Activated CD4-positive, CD25-positive, alpha-beta regulatory T cell treated with anti-CD3 and anti-CD28 coated beads, Interleukin-2, amount 50 U/mL, for 24 hours (primary cell): ENCODE results near the gene GSTM1.

Source experiments
- ATAC-seq, 2 donors: fragments of 150-1000 bp; cut with Tn5 transposase; one replicate each; pipeline ENCODE4 v1.10.0; 2021; ENCODE audit warnings: mild to moderate bottlenecking in 1 of 2, moderate library complexity in 1 of 2

GSTM1 gene

GRCh38 chr1:109732390-109732881, 44.8 kb downstream of the GSTM1 start:
- no peak for ATAC-seq

- ATAC-seq: no peak
Observed at GRCh38 chr1:109733236-109733870, 45.7 kb downstream of the GSTM1 start.

DNA sequence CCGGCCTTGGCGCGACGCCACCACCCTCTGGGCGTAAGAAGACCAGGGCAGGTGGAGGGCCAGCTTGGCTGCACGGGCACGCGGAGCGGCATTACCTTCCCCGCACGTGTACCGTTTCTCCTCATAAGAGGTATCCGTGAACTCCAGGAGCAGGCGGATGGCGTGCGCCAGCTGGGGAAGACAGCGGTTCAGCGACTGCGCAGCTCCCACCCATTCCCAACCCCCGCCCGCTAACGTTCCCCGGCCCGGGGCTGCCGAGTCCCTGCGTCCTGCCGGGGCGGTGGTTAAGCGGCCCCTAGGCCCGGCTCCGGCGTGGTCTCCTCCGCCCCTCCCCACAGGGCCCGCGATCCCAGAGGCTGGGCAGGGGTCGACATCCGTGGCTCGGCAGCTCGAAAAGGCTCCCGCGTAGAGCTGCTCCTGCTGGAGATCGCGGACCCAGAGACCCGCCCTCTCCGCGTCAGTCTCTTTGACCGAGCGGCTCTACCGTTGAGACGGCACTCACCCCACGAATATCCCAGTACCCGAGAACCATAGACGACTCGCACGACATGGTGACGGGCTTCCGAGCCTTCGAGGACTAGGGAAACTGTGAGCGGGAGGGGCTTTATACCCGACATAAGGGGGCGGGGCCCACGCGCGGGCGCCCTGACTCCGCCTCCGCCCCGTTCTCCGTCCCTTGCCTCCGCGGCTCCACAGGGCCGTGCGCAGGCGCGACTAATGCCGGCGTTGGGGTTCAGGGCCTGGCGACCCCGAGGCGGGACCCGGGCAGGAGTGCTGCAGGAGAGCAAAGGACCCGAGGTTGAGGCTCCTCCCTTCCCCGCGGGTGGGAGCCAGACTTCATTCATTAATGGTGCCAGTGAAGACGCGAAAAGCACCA, 52.4 kb downstream of the GSTM1 start:
- ATAC-seq: peak; percentile 95 to 96

- peak in 1 of 2 donors; percentile 26 for ATAC-seq
Observed at GRCh38 chr1:109740615-109741373, 53.2 kb downstream of the GSTM1 start, which contains the start of gene GSTM3. TSS of gene GSTM3 (minus strand) at chr1:109741038. CDS start at chr1:109740287, 751 bp downstream.
